H9 (cell line): ENCODE measurements around the gene APOC1. TPM values are rescaled to one million over a fixed set of nuclear protein-coding genes. Genes with fewer than 3 reads are reported as not detected.

Source experiments
- DNase-seq: peaks from one replicate; pipeline ENCODE4 v3.0.0-alpha.2; 2017
- H2AFZ ChIP-seq: one replicate; pipeline ENCODE4 v1.6.1; 2013; ENCODE audit warnings: mild to moderate bottlenecking, low read length, control low read depth, moderate library complexity
- H2AK5ac ChIP-seq: 2 replicates; pipeline ENCODE4 v1.6.1; 2013; ENCODE audit warnings: low read length, control low read depth, mixed read lengths; ENCODE audit not compliant: insufficient read length
- H2BK120ac ChIP-seq: one replicate; pipeline ENCODE4 v1.6.1; 2013; ENCODE audit warnings: low read depth, mild to moderate bottlenecking, low read length, control low read depth, inconsistent platforms; ENCODE audit not compliant: poor library complexity, severe bottlenecking
- H2BK12ac ChIP-seq: 2 replicates; pipeline ENCODE4 v1.6.1; 2013; ENCODE audit warnings: low read length, control low read depth, mixed read lengths, low read depth; ENCODE audit not compliant: insufficient read length
- H2BK15ac ChIP-seq: 2 replicates; pipeline ENCODE4 v1.6.1; 2013; ENCODE audit warnings: low read depth, low read length, control low read depth
- H2BK20ac ChIP-seq: one replicate; pipeline ENCODE4 v1.6.1; 2013; ENCODE audit warnings: low read depth, mild to moderate bottlenecking, low read length, control low read depth, inconsistent platforms; ENCODE audit not compliant: poor library complexity, severe bottlenecking
- H2BK5ac ChIP-seq: 2 replicates; pipeline ENCODE4 v1.6.1; 2013; ENCODE audit warnings: low read length, control low read depth, mixed read lengths; ENCODE audit not compliant: insufficient read length
- H3K14ac ChIP-seq: 2 replicates; pipeline ENCODE4 v1.6.1; 2013; ENCODE audit warnings: low read length, control low read depth; ENCODE audit not compliant: insufficient read depth
- H3K18ac ChIP-seq: 2 replicates; pipeline ENCODE4 v1.6.1; 2013; ENCODE audit warnings: low read depth, mild to moderate bottlenecking, mixed read lengths, low read length, control low read depth; ENCODE audit not compliant: insufficient read length
- H3K23ac ChIP-seq: 2 replicates; pipeline ENCODE4 v1.6.1; 2013; ENCODE audit warnings: low read length, control low read depth, mixed read lengths, low read depth; ENCODE audit not compliant: insufficient read length
- H3K23me2 ChIP-seq: 2 replicates; pipeline ENCODE4 v1.6.1; 2013; ENCODE audit warnings: low read depth, mild to moderate bottlenecking, mixed read lengths, low read length, control low read depth; ENCODE audit not compliant: insufficient read length, poor library complexity, severe bottlenecking
- H3K27ac ChIP-seq: 2 replicates; pipeline ENCODE4 v1.5.1; 2013; ENCODE audit warnings: low read length, control low read depth, mixed read lengths, low read depth; ENCODE audit not compliant: insufficient read length
- H3K27me3 ChIP-seq: 2 replicates; pipeline ENCODE4 v1.6.1; 2013; ENCODE audit warnings: low read length, control low read depth, inconsistent platforms; ENCODE audit not compliant: insufficient read depth
- H3K4ac ChIP-seq: 2 replicates; pipeline ENCODE4 v1.6.1; 2013; ENCODE audit warnings: low read depth, mild to moderate bottlenecking, control low read depth, inconsistent platforms, low read length, moderate library complexity
- H3K4me1 ChIP-seq: 2 replicates; pipeline ENCODE4 v1.6.1; 2013; ENCODE audit warnings: low read length, control low read depth, inconsistent platforms; ENCODE audit not compliant: insufficient read depth
- H3K4me2 ChIP-seq: 2 replicates; pipeline ENCODE4 v1.6.1; 2013; ENCODE audit warnings: low read length, control low read depth, mixed read lengths; ENCODE audit not compliant: insufficient read length, insufficient read depth
- H3K56ac ChIP-seq: 2 replicates; pipeline ENCODE4 v1.6.1; 2013; ENCODE audit warnings: low read depth, mild to moderate bottlenecking, mixed read lengths, low read length, control low read depth; ENCODE audit not compliant: insufficient read length
- H3K79me1 ChIP-seq: 2 replicates; pipeline ENCODE4 v1.6.1; 2013; ENCODE audit warnings: low read depth, mild to moderate bottlenecking, moderate library complexity, low read length, control low read depth, inconsistent platforms; ENCODE audit not compliant: insufficient read depth, poor library complexity, severe bottlenecking
- H3K79me2 ChIP-seq: 2 replicates; pipeline ENCODE4 v1.6.1; 2013; ENCODE audit warnings: low read length, control low read depth, inconsistent platforms; ENCODE audit not compliant: insufficient read depth
- H3K9ac ChIP-seq: 2 replicates; pipeline ENCODE4 v1.6.1; 2013; ENCODE audit warnings: low read length, control low read depth, mixed read lengths; ENCODE audit not compliant: insufficient read length; ENCODE audit errors: extremely low read depth
- H3K9me3 ChIP-seq: one replicate; pipeline ENCODE4 v1.6.1; 2013; ENCODE audit warnings: low read depth, low read length, inconsistent platforms; ENCODE audit not compliant: control insufficient read depth
- H3T11ph ChIP-seq: one replicate; pipeline ENCODE4 v1.6.1; 2013; ENCODE audit warnings: mild to moderate bottlenecking, low read length, control low read depth, inconsistent platforms
- H4K20me1 ChIP-seq: one replicate; pipeline ENCODE4 v1.6.1; 2013; ENCODE audit not compliant: control insufficient read depth, insufficient read length, insufficient read depth
- H4K5ac ChIP-seq: 2 replicates; pipeline ENCODE4 v1.6.1; 2013; ENCODE audit warnings: low read depth, mild to moderate bottlenecking, mixed read lengths, low read length, control low read depth; ENCODE audit not compliant: insufficient read length
- H4K8ac ChIP-seq: replicated peaks from 2 replicates; pipeline ENCODE4 v1.6.1; 2013; ENCODE audit warnings: low read length, control low read depth, mixed read lengths, low read depth; ENCODE audit not compliant: insufficient read length
- H4K91ac ChIP-seq: 2 replicates; pipeline ENCODE4 v1.6.1; 2013; ENCODE audit warnings: low read depth, mild to moderate bottlenecking, moderate library complexity, mixed read lengths, low read length, control low read depth; ENCODE audit not compliant: insufficient read length
- H3K27ac Mint-ChIP-seq, 3 experiments: 2 replicates in 2 of 3; 3 replicates in 1 of 3; pipeline ENCODE4 v1.8.0; 2020 to 2021; ENCODE audit warnings: mixed read lengths in 3 of 3, mild to moderate bottlenecking in 1 of 3, moderate library complexity in 1 of 3
- H3K27me3 Mint-ChIP-seq: 2 replicates; pipeline ENCODE4 v1.8.0; 2021; ENCODE audit warnings: low read depth, mild to moderate bottlenecking, moderate library complexity, mixed read lengths
- H3K36me3 Mint-ChIP-seq, 3 experiments: 2 replicates in 2 of 3; 3 replicates in 1 of 3; pipeline ENCODE4 v1.8.0; 2020 to 2021; ENCODE audit warnings: low read depth in 3 of 3, mixed read lengths in 3 of 3; ENCODE audit not compliant: insufficient read depth in 1 of 3
- H3K4me1 Mint-ChIP-seq, 2 experiments: 2 replicates each; pipeline ENCODE4 v1.8.0; 2020; ENCODE audit warnings: mixed read lengths in 2 of 2
- H3K4me3 Mint-ChIP-seq, 2 experiments: 2 replicates in 1 of 2; 3 replicates in 1 of 2; pipeline ENCODE4 v1.8.0; 2020 to 2021; ENCODE audit warnings: mild to moderate bottlenecking in 2 of 2, mixed read lengths in 2 of 2, moderate library complexity in 1 of 2
- H3K9me3 Mint-ChIP-seq, 2 experiments: 2 replicates in 1 of 2; 3 replicates in 1 of 2; pipeline ENCODE4 v1.8.0; 2020; ENCODE audit warnings: mild to moderate bottlenecking in 2 of 2, mixed read lengths in 2 of 2, moderate library complexity in 1 of 2
- WGBS: extraction: QIAGEN DNeasy Blood & Tissue Kit; methylation state at CpG from one replicate; pipeline ENCODE4 v1.1.7; 2013; ENCODE audit warnings: missing lambda C conversion rate, low lambda C conversion rate, mixed read lengths; ENCODE audit not compliant: insufficient read length; ENCODE audit errors: extremely low coverage; 5-methylcytosine and 5-hydroxymethylcytosine counted together
- total RNA-seq: library from RNA; stranded (reverse); gene quantifications from 2 replicates; pipeline ENCODE4 v1.2.1, GENCODE V29; 2021
- TF ChIP-seq, protein P1 (sequence below): fragments of 200-600 bp; sonication (generic); conservative IDR thresholded peaks from 3 replicates; pipeline ENCODE4 v1.8.0; 2021; ENCODE audit warnings: antibody characterized with exemption, mild to moderate bottlenecking

APOC1 gene
- total RNA-seq, 1 experiment from 2014 or later: 78.1 TPM

DNA sequence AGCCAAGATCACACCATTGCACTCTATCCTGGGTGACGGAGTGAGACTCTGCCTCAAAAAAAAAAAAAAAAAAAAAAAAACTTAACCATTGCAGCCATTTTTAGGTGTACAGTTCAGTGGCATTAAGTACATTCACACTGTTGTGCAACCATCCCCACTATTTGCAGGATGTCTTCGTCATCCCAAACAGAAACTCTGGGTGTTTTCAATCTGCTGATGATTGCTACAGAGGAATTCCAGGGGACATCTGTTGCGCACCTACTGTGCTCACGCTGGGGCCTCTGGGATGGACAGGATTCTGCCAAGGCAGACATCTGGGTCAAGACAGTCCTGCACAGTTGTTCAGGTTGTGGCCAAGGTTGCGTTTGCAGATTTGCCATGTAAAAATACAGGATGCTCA lies 25.3 kb downstream of the APOC1 start:
- H3K36me3 Mint-ChIP-seq: no peaks in the 10 kb centered on the region
- Histone ChIP-seq H3K4me1 (no peaks in the 10 kb centered on the region), H3K4ac (no peak overlapping the region), H4K5ac (no peak overlapping the region), H2BK20ac (no peak overlapping the region), H2BK5ac (no peak overlapping the region), H3K4me2 (no peak overlapping the region), H2AK5ac (no peak overlapping the region), H3K56ac (no peak overlapping the region), H3K79me2 (no peaks in the 10 kb centered on the region), H3K9ac (no peak overlapping the region), H3K79me1 (no peaks in the 10 kb centered on the region), H4K91ac (no peak overlapping the region), H3K18ac (no peak overlapping the region), H3K23ac (no peak overlapping the region), H3K27ac (no peak overlapping the region), H4K8ac (no peak overlapping the region), H2BK120ac (no peak overlapping the region), H4K20me1 (no peaks in the 10 kb centered on the region), H3T11ph (no peak overlapping the region), H2BK12ac (no peak overlapping the region), H3K9me3 (no peaks in the 10 kb centered on the region), H2AFZ (no peak overlapping the region), H2BK15ac (no peak overlapping the region), H3K27me3 (no peaks in the 10 kb centered on the region), H3K14ac (no peak overlapping the region), H3K23me2 (no peaks in the 10 kb centered on the region)
- peaks cover 4 to 7% of the 10 kb centered on the region in 2 experiments for H3K4me1 Mint-ChIP-seq
- peaks cover 4% of the 10 kb centered on the region for H3K27me3 Mint-ChIP-seq
- H3K27ac Mint-ChIP-seq: no peak overlapping the region
- WGBS: no CpG with 5 or more reads among the region's 5 CpGs
- no peak overlapping the region for H3K4me3 Mint-ChIP-seq
- TF ChIP-seq, protein P1, sequence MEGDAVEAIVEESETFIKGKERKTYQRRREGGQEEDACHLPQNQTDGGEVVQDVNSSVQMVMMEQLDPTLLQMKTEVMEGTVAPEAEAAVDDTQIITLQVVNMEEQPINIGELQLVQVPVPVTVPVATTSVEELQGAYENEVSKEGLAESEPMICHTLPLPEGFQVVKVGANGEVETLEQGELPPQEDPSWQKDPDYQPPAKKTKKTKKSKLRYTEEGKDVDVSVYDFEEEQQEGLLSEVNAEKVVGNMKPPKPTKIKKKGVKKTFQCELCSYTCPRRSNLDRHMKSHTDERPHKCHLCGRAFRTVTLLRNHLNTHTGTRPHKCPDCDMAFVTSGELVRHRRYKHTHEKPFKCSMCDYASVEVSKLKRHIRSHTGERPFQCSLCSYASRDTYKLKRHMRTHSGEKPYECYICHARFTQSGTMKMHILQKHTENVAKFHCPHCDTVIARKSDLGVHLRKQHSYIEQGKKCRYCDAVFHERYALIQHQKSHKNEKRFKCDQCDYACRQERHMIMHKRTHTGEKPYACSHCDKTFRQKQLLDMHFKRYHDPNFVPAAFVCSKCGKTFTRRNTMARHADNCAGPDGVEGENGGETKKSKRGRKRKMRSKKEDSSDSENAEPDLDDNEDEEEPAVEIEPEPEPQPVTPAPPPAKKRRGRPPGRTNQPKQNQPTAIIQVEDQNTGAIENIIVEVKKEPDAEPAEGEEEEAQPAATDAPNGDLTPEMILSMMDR: no peak
- H3K9me3 Mint-ChIP-seq: no peaks in the 10 kb centered on the region
- no peak for DNase-seq
